RCC 7860 (cell line): ENCODE measurements around the gene RNF151.
"Not testable (repeated sequence)": the region's sequence is repeated elsewhere in the genome, so short reads cannot be mapped to it uniquely, and the experiment has no call there.

ENCODE experiments used
- DNase-seq: peaks from one replicate; pipeline ENCODE4 v3.0.0-alpha.2; 2015; ENCODE audit warnings: low spot score
- FAIRE-seq: peaks from 2 replicates; lab custom pipeline; 2012; peaks lifted over from hg19 to GRCh38; lab: Jason Lieb, UNC

The RNF151 gene, protein sequence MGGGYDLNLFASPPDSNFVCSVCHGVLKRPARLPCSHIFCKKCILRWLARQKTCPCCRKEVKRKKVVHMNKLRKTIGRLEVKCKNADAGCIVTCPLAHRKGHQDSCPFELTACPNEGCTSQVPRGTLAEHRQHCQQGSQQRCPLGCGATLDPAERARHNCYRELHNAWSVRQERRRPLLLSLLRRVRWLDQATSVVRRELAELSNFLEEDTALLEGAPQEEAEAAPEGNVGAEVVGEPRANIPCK

DNA sequence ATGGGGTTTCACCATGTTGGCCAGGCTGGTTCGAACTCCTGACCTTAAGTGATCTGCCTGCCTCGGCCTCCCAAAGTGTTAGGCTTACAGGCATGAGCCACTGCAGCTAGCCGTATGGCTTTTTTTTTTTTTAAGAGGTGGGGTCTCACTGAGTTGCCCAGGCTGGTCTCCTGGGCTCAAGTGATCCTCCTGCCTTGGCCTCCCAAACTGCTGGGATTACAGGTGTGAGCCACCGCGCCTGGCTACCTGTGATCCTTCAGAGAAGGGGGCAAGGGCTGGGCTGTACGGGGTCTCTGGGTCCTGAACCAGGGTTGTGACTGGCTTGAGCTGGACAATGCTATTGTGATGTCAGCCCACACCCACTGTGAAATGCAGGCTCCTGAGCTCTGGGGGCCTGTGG, at the start of gene RNF151:
Gene RNF151 (plus strand): TSS at position 397 of the 400 bp plus-strand sequence. CDS start 26 bp downstream, outside the sequence.
- no peak for FAIRE-seq
- DNase-seq: no peak

DNA sequence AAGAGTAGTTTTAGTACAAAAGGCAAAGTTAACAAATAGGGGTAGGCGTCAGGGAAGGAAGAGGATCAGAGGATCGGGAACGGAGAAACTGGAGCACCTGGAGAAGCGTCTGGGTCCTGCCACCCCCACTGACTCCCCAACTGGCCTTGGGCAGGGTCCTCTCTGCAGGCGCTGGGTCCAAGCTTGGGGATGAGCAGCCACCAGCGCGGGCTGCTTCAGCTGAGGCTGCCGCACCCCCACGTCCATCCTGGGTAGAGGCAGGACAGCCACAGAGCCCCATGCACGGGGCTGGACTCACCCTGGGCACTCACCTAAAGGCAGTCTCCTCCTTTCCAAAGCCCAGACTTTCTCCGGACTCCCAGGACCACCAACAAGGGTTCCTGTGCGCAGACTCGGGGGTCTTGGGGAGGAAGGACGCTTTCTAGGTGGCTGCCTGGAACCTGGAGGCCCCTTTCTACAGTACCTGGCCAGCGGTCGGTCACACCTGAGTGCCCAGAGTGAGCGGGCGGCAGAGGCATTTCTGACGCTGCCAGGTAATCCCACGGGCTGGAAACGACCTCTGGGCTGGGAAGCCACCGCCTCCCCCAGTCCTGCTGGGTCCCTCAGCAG, 49.5 kb upstream of the RNF151 start:
- DNase-seq (no peak), FAIRE-seq (no peak)

DNA sequence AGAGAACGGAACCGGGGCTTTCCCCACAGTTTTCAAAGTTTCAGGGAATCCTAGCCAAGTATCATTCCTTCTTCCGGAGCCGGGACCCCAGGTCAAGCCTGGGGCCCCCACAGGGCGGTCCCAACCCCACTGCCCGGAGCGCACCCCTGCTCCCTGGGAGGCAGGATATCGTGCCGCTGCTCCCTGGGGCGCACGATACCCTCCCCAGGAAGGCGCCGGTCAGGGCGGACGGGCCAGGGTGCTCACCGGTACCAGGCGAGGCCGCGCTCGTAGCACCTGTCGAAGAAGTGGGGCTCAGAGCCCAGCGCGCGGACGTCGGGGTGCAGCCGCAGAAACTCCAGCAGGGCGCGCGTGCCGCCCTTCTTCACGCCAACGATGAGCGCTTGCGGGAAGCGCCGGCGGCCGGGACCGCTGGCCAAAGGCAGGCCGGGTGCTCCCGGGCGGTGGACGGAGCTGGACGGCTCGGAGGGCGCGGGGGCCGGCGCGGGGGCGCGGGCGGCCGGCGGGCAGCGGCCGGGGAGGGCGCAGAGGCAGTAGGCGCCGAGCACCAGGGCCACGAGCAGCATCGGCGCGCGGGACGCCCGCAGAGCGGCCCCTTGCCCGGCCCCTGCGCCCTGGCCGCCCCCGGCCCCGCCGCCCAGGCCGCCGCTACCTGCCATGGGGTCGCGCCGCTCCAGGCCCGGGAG, 48.8 kb upstream of the RNF151 start:
- DNase-seq (no peak), FAIRE-seq (no peak)

DNA sequence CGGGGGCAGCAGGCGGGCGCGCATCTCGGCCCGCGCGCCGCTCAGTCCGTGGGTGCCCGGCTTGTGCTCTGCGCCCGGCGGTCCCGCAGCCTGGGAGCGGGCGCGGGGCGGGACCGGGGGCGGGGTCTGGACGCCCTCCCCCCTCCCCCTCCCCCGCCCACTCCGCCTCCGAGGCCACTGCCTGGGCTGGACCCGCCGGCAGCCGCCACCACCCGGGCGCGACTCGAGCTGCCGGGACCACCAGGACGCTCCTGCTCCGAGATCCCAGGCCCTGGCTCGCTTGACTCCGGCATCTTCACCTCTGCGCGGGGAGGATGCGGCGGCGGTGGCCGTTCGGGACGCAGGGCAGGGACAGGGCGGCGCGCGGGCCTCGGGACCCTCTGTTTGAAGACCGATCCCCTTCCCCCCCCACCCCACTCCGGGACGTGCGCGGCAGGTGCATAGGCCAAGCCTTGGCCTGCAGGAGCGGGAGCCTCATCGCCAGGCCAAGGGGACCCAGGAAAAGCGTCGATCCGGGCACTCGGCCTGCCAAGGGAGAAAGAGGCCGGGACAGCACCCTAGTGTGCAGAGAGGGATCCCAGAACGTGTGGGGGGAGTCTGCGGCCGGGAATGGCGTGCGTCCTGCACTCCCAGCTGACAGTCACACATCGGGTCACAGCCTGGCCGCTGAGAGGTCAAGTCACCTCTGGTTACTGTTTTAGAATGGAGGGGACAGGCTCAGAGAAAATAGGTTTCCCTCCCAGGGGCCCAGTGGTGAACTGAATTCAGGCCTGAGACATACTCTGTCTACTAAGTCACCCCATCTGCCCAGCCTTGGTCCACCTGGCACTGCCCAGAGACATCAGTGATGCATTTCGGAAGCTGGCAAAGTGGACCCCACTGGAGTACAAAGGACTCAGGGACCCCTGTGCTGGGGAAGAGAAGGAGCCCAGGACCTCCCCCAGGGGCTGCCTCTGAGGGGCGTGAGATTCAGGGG, 48.0 kb upstream of the RNF151 start, which contains the start of gene HS3ST6:
Gene HS3ST6 (minus strand): TSS at position 65 of the 976 bp plus-strand sequence. CDS start 92 bp downstream, outside the sequence.
- DNase-seq (no peak), FAIRE-seq (no peak)

DNA sequence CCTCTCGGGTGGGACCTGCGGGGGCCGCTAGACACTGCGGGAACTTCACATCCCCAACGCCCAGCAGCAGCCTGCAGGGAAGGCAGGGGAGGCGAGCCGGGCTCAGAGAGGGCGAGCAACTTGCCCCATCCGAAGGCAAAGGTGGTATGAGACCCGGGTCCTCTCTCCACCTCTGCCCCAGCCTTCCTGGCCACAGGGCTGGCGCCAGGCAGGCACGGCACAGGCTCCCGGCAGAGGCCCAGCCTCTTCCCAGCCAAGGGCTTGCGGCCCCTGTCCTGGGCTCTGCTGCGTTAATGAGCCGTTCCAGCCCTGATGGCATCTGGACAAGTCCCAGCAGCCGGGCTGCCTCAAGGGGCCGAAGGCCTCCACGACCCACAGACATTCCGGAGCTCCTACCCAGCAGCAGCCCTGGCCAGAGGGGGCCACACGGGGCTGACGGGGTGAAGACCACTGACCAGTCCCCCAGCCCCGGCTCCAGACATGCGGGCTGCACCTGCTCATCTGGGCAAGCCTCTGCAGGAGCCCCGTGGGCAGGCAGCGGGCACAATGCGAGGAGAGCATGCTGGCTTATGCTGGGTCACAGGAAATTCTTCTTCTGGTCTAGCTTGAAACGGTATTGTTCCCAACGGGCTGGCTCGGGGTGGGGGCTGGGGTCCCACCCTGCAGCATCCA, 47.2 kb upstream of the RNF151 start:
- DNase-seq (no peak), FAIRE-seq (no peak)

DNA sequence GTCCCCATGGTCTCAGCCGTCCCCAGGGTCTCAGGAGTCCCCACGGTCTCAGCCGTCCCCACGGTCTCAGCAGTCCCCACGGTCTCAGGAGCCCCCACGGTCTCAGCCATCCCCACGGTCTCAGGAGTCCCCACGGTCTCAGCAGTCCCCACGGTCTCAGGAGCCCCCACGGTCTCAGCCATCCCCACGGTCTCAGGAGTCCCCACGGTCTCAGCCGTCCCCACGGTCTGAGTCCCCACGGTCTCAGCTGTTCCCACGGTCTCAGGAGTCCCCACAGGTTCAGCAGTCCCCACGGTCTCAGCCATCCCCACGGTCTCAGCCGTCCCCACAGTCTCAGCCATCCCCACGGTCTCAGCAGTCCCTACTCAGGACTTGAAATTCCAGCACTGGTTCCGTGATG, 46.5 kb upstream of the RNF151 start:
- DNase-seq, FAIRE-seq: not testable (repeated sequence)

DNA sequence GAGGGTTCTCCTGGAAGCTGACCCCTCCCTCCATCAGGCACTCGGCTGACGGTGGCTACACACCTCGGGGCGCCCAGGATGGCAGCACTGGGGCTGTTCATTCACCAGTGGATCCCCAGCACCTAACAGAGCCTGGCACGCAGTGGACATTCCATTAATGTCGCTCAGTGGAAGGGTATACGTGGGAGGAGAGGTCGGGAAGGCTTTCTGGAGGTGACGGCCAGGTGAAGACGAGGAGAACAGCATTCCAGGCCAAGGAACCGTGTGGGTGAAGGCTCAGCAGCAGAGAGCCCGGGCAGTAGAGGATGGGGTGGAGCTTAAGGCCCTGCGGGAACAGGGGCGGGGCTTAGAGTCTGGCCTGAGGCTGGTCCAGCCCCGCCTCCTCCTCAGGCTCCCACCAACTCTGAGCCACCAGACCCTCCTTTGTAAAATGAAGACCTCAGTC, 45.9 kb upstream of the RNF151 start:
- FAIRE-seq (no peak), DNase-seq (no peak)

DNA sequence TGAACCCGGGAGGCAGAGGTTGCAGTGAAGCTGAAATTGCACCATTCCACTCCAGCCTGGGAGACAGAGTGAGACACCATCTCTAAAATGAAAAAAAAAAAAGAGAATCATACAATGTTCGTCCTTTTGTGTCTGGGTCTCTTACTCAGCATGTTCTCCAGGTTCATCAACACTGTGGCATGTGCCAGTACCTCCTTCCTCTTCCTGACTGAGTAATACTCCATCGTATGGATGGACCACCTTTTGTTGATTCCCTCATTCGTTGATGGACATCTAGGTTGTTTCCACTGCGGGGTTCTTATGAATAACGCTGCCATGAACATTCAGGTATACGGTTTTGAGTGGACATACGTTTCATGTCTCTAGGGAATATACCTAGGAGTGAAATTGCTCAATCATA, 44.3 kb upstream of the RNF151 start:
- DNase-seq: no peak
- FAIRE-seq: no peak

DNA sequence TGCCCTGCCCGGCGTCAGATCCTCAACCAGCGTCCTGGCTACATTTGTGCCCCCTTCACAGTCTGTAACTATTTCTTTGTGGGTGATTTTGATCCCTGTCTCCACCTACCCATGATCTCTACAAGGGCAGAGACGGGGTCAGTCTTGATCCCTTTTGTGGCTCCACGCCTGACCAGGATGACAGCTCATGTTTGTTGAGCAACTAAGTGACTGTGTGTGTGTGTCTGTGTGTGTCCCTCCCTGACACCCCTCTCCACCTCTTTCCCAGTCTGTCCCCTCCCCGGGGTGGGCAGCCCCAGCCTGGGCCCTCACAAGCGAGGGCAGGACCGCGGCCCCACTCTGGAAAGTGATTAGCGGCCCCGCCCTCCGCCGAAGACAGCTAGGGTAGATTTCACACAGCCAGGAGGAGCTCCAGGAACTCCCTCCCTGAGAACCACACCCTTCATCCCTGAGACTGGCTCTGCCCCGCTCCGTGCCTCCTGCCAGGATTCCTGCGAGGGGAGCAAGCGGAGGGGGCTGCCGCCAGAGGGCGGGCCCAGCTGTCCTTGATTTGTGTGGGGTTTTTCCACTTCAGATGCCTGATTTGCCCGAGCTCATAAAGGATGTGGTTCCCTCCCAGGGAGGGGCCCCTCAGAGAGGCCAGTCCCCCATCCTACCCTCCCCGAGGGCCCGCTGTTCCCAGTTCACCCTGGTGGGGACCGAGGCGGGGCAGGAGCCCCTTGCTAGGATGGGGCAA, 43.2 kb upstream of the RNF151 start:
- FAIRE-seq (no peak), DNase-seq (peak; percentile 28)

DNA sequence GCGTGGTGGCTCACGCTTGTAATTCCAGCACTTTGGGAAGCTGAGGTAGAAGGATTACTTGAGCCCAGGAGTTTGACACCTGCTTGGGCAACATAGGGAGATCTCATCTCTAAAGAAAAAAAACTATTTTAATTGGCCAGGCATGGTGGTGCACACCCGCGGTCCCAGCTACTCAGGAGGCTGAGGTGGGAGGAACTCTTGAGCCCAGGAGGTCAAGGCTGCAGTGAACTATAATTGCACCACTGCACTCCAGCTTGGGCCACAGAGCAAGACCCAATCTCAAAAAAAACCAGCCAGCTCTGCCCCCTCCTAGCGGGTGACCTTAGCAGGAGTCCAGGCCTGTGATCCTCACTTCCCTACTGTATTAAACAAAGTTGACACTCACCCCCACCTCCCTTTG, 42.6 kb upstream of the RNF151 start:
- DNase-seq (no peak), FAIRE-seq (no peak)

DNA sequence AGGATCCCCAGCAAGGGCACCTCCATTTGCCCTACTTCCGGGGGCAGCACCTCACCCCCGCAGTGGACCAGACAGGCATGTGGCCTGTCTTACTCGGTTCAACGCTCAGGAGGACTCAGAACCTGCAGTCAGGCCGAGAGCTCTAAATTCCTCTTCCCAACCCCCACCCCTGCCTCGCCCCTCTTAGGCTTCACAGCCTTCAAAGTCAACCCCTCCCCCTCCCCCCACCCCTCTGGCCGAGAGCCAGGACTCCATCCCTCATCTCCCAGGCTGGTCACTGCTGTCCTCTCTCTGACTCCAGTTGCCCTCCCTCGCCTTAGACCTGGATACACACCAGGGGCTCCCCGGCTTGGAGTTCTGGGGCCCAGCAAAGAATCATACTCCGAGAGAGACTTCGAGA, 40.4 kb upstream of the RNF151 start:
- FAIRE-seq: no peak

DNA sequence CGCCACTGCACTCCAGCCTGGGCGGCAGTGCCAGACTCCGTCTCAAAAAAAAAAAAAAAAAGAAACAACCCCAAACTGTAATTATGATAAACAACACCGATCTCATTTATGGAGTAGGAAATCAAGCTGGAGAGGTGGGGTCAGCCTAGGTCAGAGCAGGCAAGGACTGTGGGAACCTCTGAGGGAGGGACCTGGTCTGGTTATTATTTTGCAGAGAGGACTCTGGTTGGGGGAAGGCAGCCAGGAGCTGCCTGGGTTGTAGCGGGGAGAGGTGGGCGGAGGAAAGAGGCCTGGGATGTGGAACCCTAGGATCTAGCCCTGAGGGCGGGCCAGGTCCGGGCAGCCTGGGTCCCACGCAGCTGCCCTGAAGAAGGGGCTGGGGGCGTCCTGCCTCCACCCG, 37.6 kb upstream of the RNF151 start:
- DNase-seq: no peak

More for the DNA sequence above, 40.4 kb upstream of the RNF151 start:
- DNase-seq: no peak

DNA sequence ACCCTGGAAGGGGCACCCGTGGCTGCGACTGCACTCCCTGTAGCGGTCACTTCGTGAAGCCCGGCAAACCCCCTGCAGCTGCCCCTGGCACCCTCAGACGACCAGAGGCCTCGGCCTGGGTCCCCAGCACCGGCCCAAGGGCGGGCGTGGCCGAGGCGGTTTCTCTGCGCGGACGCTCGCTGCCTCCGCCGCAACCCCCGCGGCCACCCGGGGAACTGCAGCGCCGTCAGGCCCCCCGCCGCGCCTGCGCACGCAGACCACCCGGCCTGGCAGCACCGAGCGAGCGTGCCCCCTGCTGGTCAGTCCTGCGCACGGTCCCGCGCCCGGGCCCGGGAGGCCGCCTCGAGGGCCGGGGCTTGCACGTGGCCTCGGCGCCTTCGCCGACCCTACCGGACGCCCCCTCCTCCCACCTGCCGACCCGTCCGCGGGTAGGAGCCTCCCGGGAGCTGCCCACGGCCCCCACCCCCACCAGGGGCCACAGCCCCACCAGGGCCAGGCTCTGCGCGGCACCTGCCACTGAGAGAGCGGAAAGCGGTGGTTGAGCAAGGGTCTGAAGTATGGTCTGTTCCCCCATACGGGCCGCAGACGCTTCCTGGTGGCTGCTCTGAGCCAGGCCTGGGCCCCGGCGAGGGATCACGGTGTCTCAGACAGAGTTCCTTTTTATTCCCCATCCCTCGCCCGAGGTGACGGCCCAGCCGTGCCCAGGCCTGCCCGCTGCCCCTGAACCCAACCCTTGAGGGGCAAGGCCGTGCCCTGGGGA, 36.9 kb upstream of the RNF151 start:
- DNase-seq (peak; percentile 62), FAIRE-seq (no peak)

More for the DNA sequence above, 37.6 kb upstream of the RNF151 start:
- no peak for FAIRE-seq

DNA sequence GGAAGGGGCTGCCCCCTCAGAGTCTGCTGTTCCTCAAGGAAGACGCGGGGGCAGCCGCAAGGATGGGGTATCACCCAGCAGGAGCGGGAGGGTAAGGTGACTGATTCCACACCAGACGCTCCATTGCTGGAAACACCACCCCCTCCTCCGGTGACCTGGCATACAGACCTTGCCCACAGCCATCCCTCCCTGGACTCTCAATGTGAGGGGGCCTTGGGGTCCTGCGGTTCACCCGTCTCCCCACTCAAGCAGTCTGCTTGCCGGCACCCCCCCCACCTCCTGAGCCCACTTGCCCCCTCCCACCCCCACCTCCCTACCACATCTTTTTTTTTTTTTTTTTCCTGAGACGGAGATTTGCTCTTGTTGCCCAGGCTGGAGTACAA, 36.3 kb upstream of the RNF151 start:
- DNase-seq (no peak), FAIRE-seq (no peak)

DNA sequence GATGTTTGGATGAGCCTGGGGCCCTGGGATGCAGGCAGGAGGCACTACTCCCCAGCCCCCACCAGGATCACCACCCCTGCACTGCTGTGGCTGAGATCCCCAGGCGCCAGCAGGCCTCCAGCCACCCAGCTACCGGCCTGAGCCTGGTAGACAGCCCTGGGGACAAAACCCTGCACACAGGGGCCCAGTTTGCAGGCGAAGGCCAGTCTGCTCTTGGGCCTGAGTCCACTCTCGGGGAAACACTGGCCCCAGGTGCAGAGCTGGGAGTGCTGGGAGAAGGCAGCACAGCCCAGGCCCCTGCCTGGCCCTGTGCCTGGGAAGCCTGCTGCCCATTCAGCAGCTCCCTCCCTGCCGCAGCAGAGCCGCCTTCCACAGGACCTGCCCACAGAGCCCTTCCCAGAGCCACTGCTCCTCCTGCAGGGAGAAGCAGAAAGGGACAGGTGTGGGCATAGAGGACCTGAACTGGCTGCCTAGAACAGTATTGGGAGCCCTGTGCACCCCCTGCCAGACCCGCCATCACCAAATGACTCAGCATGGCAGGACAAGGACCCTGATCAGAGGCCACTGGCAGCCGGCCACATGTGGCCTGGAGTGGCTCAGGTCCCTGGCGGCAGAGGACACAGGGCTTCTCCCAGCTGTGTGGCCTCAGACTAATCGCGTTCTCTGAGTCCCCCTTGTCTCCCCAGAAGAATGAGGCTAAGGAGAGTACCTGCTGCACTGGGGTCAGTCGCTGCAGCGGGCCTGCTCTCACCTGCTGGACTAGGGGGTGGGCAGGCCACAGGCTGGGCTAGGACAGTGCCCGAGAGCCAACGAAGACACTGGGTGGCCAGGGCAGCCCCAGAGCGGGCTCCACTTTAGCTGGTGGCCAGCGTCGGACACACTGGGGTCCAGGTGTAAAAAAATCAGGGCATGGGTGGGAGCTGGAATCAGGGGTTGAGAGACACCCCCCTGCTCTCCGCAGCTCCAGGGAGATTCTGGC, 34.3 kb upstream of the RNF151 start:
- FAIRE-seq (no peak), DNase-seq (no peak)

DNA sequence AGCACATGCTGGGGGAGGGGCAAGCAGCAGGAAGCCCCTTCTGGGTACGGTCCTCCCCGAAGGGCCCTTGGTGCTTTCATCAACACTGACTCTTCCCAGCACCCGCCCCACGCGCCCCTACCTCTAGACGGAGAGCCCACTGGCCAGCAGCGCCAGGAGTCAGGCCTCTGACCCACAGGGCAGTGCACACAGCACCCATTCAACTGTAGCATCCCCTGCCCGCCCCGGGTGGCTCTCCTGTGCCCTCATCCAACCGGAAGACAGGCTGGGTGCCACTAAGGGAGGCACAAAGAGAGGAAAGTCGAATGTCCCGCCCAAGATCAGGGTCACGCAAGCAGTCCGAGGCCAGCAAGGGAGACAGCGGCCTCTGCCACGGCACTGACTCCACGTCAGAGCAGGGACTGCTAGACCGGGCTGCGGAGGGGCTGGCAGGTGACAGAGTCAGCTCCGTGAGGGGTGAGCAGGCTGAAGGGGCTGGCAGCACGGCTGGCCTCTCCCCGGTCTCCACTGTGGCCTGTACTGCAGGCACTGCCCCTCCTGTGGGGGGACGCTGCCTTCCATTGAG, 33.5 kb upstream of the RNF151 start:
- no peak for DNase-seq
- FAIRE-seq: no peak

DNA sequence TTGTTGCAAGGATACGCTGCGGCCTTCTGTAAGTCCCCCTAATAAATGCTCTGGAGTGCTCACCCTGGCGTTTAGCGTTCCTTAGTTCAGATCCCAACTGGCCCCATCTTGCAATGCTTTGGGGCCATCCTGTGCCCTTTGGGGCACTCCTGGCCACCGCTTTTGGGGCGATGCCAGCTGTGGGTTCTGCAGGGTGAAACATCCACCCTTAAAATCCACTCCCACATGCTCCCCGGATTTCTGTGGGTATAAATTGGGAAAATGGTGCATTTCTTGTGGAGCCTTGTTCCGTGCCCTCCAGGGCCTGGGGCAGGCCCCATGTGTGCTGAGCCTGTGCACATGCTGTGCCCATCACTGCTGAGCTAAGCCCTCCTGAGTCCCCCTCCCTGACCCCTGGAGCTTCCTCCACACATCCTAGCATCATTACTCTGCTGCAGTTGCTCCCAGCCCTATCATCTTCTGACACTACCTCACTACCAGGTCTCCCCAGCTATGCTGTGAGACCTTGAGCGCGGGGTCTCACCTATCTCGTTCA, 29.6 kb upstream of the RNF151 start:
- no peak for DNase-seq
- FAIRE-seq: no peak
